Neural progenitor cell (in vitro differentiated cells): Measurements from ENCODE around the gene TTC39A.

ENCODE experiments used
- CTCF ChIP-seq: fragments of 200-600 bp; sonication (generic); IDR thresholded peaks from 2 replicates; pipeline ENCODE4 v1.5.1; 2017; ENCODE audit warnings: antibody characterized with exemption, mild to moderate bottlenecking
- EZH2 ChIP-seq: fragments of 200-600 bp; sonication (generic); IDR thresholded peaks from 2 replicates; pipeline ENCODE4 v1.6.1; 2017; ENCODE audit warnings: antibody characterized with exemption, mild to moderate bottlenecking, moderate library complexity

- TF ChIP-seq CTCF (no peak), EZH2 (no peak)
Measured at GRCh38 chr1:51282605-51283004, 47.8 kb downstream of the TTC39A start.
